HG03039 (cell line): ENCODE data around the gene ZCCHC8.
A peak's percentile ranks its signal among the peaks of the same experiment; 100 is the strongest.
"Not testable (repeated sequence)": the region's sequence is repeated elsewhere in the genome, so short reads cannot be mapped to it uniquely, and the experiment has no call there.

Experiments
- ATAC-seq: cut with Tn5 transposase; IDR thresholded peaks from one replicate; pipeline ENCODE4 v1.9.1; 2021; ENCODE audit warnings: mild to moderate bottlenecking, moderate library complexity; ENCODE audit not compliant: unreplicated experiment

ZCCHC8 gene

DNA sequence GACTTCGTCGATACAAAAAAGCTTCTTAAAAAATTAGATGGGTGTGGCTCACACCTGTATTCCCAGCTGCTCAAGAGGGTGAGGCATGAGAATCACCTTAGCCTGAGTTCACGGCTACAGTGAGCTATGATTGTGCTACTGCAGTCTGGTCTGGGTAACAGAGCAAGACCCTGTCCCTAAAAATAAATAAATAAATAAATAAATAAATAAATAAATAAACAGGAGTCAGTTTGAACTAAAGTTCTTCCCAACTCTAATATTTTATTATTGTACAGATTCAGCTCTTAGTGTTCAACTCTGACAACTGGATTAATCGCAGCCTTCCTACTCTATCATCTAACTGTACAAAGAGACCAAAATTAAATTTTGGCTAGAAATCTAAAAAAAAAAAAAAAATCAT is 65.5 kb downstream of the ZCCHC8 start:
- no peak for ATAC-seq

- not testable (repeated sequence) for ATAC-seq
These were observed 71.7 kb downstream of the ZCCHC8 start for GRCh38 chr12:122429043-122429442.

- ATAC-seq: no peak
These were observed 73.3 kb downstream of the ZCCHC8 start for GRCh38 chr12:122427403-122427802.

DNA sequence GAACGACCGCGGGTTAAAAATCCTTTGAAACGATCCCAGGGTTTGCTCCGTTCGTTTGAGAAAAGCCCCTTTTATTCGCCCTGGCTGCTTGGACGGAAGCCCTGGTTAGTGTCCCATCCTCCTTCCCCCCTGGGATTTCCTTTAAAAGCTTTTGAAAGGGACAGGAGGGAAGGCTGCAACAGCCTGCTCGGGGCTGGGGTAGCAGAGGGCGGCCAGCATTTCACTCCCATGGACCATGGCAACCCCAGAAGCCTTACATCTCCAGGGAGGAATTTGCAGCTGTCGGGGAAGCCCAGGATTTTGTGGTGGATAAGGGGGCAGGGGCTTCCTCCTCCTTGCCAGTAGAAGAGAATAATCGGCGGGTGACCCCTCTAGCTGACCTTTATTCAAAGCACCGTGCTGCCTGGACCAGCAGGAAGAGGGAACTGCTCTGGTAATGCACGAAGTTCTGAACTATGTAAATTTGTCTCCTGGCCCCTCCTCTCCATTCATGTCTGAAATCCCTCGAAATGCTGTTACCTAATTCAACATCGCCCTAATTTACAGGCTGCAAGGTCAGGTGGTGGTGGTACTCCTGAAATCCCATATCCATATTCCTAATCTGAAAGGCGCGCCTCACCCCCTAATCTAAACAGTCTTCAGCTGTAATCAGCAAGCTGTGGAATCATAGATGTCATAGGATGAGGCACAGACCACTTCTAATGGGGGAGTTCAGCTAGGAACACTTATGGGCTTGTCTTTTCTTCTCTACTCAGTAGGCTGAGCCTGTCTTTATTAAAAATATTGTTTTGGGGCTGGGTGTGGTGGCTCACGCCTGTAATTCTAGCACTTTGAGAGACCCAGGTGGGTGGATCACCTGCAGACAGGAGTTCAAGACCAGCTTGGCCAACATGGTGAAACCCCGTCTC is 77.2 kb downstream of the ZCCHC8 start:
- ATAC-seq: no peak

DNA sequence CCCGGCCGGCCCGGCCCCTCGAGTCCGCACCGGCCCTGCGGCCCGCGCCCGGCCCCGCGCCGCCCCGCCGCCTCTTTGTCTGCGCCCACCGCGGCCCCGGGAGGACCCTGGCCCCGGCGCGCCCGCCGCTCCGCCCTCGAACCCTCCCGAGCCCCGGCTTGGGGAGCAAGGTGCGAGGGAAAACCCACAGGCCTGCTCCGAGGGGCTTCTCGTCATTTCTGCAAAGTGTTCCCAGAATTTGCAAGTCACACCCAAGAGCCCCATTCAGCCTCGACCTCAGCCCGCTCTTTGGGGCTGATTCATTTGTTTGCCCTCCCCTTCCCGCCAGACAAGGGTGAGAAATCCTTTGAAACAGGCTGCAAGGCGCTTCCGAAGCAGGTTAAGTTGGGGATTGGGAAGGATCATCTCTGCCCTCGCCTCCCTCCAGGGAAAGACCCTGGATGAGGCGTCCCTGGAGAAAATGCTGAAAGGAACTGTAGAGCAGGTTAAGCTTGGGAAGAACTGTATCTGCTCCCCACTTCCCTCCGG is 77.9 kb downstream of the ZCCHC8 start:
- ATAC-seq: no peak

DNA sequence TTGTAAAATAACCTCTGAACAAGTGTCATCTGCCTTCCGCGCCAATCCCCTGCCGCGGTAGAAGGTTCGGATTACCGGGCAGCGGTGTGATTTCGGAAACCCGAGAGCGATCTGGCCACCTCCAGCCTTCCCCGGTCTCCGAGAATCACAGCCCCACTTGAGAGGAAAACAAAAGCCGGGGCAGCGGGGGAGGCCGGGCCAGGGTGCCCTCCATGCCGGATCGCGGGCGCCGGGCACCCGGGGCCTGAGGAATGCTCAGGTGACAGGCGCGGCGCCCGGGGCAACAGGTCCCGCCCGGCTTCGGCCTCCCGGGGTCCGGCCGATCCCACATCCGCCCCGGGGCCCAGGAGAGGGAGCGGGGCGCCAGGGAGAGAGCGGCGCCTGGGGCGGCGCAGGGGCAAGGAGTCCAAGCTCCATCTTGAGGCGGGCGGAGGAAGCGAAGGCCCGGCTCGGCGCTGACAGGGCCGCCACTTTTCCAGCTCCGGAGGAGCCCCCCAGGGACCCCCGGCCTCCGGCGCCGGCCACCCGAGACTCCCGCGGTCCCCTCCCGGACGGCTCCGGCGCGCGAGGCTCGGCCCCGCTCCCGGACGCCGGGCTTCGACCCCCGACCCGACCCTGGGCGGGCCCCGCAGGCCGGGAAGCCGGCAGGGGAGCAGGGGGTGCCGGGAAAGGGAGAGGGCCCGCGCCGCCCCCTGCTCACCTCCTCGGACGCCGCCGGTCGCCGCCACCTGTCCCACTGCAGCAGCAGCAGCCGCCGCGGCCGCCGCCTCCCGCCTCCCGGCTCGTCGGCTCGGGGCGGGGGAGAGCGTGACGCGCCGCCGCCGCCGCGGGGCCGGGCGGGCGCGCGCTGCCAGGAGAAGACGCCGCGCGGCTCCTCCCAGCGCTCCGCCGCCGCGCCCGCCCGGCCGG is 78.7 kb downstream of the ZCCHC8 start, which contains the start of gene CLIP1:
Gene CLIP1, minus strand, starts transcription at position 849 of the 909 bp plus-strand sequence. CDS start 42,217 bp downstream, outside the sequence.
- peak; percentile 43 for ATAC-seq
